Endodermal cell (in vitro differentiated cells): ENCODE measurements around the gene PDE6A. TPM values are rescaled to one million over a fixed set of nuclear protein-coding genes. Genes with fewer than 3 reads are reported as not detected.

Experiments
- DNase-seq: peaks from one replicate; pipeline ENCODE4 v3.0.0-alpha.2; 2017
- H3K27ac ChIP-seq: 2 replicates; pipeline ENCODE4 v1.5.1; 2013; ENCODE audit warnings: mild to moderate bottlenecking, low read depth, low read length, moderate library complexity
- H3K27me3 ChIP-seq: 2 replicates; pipeline ENCODE4 v1.6.1; 2013; ENCODE audit warnings: mild to moderate bottlenecking, low read length, moderate library complexity; ENCODE audit not compliant: insufficient read depth, control insufficient read depth, poor library complexity, severe bottlenecking
- H3K36me3 ChIP-seq: 2 replicates; pipeline ENCODE4 v1.7.0; 2013; ENCODE audit warnings: mild to moderate bottlenecking, low read length, moderate library complexity; ENCODE audit not compliant: control insufficient read depth, insufficient read depth
- H3K4me1 ChIP-seq: one replicate; pipeline ENCODE4 v1.7.0; 2013; ENCODE audit warnings: low read length; ENCODE audit not compliant: control insufficient read depth, insufficient read depth
- H3K4me3 ChIP-seq: 2 replicates; pipeline ENCODE4 v1.5.1; 2013; ENCODE audit warnings: mild to moderate bottlenecking, low read length, moderate library complexity
- H3K9ac ChIP-seq: 2 replicates; pipeline ENCODE4 v1.6.1; 2013; ENCODE audit warnings: mild to moderate bottlenecking, low read length, moderate library complexity; ENCODE audit not compliant: poor library complexity, severe bottlenecking; ENCODE audit errors: extremely low read depth
- H3K9me3 ChIP-seq: 2 replicates; pipeline ENCODE4 v1.6.1; 2013; ENCODE audit warnings: mild to moderate bottlenecking, low read length, moderate library complexity; ENCODE audit not compliant: control insufficient read depth
- H3K27ac Mint-ChIP-seq: 2 replicates; pipeline ENCODE4 v1.8.0; 2020; ENCODE audit warnings: mixed read lengths
- H3K27me3 Mint-ChIP-seq: 2 replicates; pipeline ENCODE4 v1.8.0; 2021; ENCODE audit warnings: mild to moderate bottlenecking, mixed read lengths; ENCODE audit not compliant: insufficient read depth
- H3K36me3 Mint-ChIP-seq: 2 replicates; pipeline ENCODE4 v1.8.0; 2020; ENCODE audit warnings: low read depth, mixed read lengths
- H3K4me1 Mint-ChIP-seq: 2 replicates; pipeline ENCODE4 v1.8.0; 2020; ENCODE audit warnings: mixed read lengths
- H3K4me3 Mint-ChIP-seq: 2 replicates; pipeline ENCODE4 v1.8.0; 2020; ENCODE audit warnings: mild to moderate bottlenecking, moderate library complexity, mixed read lengths
- H3K9me3 Mint-ChIP-seq: 2 replicates; pipeline ENCODE4 v1.8.0; 2020; ENCODE audit warnings: mild to moderate bottlenecking, mixed read lengths
- CTCF ChIP-seq: fragments of 200-600 bp; sonication (generic); conservative IDR thresholded peaks from 2 replicates; pipeline ENCODE4 v1.5.0; 2021; ENCODE audit warnings: antibody characterized with exemption, mild to moderate bottlenecking
- WGBS, 2 experiments: methylation state at CpG; one replicate each; pipeline versions ENCODE4 v1.1.5 to v1.1.7; 2013; ENCODE audit warnings: missing lambda C conversion rate in 2 of 2, mixed read lengths in 1 of 2; ENCODE audit not compliant: insufficient coverage in 1 of 2, insufficient read length in 1 of 2; 5-methylcytosine and 5-hydroxymethylcytosine counted together
- total RNA-seq, 2 donors: library from RNA; stranded (reverse); fragmentation: NEBNext Ultra II Directional in 1 of 2; extraction: Animal tissue kit (Norgen Biotek cat#: 25700) in 1 of 2; gene quantifications; 2 replicates in 1 of 2; 3 replicates in 1 of 2; pipeline ENCODE4 v1.2.1, GENCODE V29; 2021

PDE6A gene
- total RNA-seq, 2 donors from 2014 or later = 0.07 TPM; not detected in 1

GRCh38 chr5:149833116-149833827 lies 111.3 kb downstream of the PDE6A start:
- H3K27ac ChIP-seq = no peak overlapping the region
- no peaks in the 10 kb centered on the region for H3K27me3 Mint-ChIP-seq
- TF ChIP-seq CTCF = no peak
- H3K9me3 ChIP-seq = no peaks in the 10 kb centered on the region
- WGBS, 2 experiments = 91 to 98% methylated on average over 7 to 30 of the region's 30 CpGs
- no peaks in the 10 kb centered on the region for H3K27me3 ChIP-seq
- H3K4me1 ChIP-seq = no peaks in the 10 kb centered on the region
- H3K36me3 Mint-ChIP-seq = no peaks in the 10 kb centered on the region
- H3K27ac Mint-ChIP-seq = no peak overlapping the region
- H3K9me3 Mint-ChIP-seq = no peaks in the 10 kb centered on the region
- no peak for DNase-seq
- no peak overlapping the region for H3K4me3 Mint-ChIP-seq
- H3K4me1 Mint-ChIP-seq = peaks cover 2% of the 10 kb centered on the region
- no peak overlapping the region for H3K9ac ChIP-seq
- H3K4me3 ChIP-seq = no peak overlapping the region
- no peaks in the 10 kb centered on the region for H3K36me3 ChIP-seq

GRCh38 chr5:149832636-149833035 lies 112.0 kb downstream of the PDE6A start:
- no peaks in the 10 kb centered on the region for H3K9me3 ChIP-seq
- Mint-ChIP-seq H3K4me3 (no peak overlapping the region), H3K9me3 (no peaks in the 10 kb centered on the region), H3K27me3 (no peaks in the 10 kb centered on the region), H3K36me3 (no peaks in the 10 kb centered on the region), H3K27ac (no peak overlapping the region), H3K4me1 (peaks cover 2% of the 10 kb centered on the region)
- H3K4me3 ChIP-seq = no peak overlapping the region
- H3K27ac ChIP-seq = no peak overlapping the region
- WGBS, 2 experiments = 88 to 98% methylated on average over 7 to 12 of the region's 12 CpGs
- no peaks in the 10 kb centered on the region for H3K27me3 ChIP-seq
- no peak for TF ChIP-seq CTCF
- DNase-seq = no peak
- no peak overlapping the region for H3K9ac ChIP-seq
- H3K36me3 ChIP-seq = no peaks in the 10 kb centered on the region
- H3K4me1 ChIP-seq = no peaks in the 10 kb centered on the region

DNA sequence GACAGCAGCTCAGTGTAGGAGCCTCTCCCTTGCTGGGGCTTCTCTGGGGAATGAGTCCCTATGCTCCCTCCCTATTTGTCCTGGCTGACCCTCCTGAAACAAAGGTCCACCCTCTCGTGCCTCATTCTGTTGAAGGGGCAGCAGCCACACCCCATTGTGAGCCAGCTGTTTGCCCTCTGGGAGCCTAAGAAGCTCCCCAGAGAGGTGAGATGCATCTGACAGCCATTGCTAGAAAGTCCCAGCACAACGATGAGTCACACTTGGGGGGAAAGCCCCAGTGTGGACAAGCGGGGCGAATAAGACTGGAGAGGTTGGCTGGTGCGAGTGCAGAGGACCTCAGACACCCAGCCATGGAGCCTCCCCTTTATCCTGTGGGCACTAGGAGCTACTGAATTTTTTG lies 113.1 kb downstream of the PDE6A start:
- Histone ChIP-seq H3K9ac (no peak overlapping the region), H3K27me3 (no peaks in the 10 kb centered on the region), H3K4me1 (no peaks in the 10 kb centered on the region), H3K27ac (no peak overlapping the region), H3K4me3 (no peak overlapping the region), H3K36me3 (no peaks in the 10 kb centered on the region), H3K9me3 (no peaks in the 10 kb centered on the region)
- 76 to 88% methylated on average over 3 to 5 of the region's 5 CpGs for WGBS, 2 experiments
- Mint-ChIP-seq H3K36me3 (no peaks in the 10 kb centered on the region), H3K4me3 (no peak overlapping the region), H3K4me1 (peaks cover 2% of the 10 kb centered on the region), H3K27ac (no peak overlapping the region), H3K9me3 (no peaks in the 10 kb centered on the region), H3K27me3 (no peaks in the 10 kb centered on the region)
- TF ChIP-seq CTCF = no peak
- DNase-seq = no peak
